Spleen (tissue), 11 donors: ENCODE data around the gene PLXNA2. TPM values are rescaled to one million over a fixed set of nuclear protein-coding genes. Genes with fewer than 3 reads are reported as not detected.

Experiments
- DNase-seq: peaks from one replicate; pipeline ENCODE4 v3.0.0-alpha.2; 2020
- H3K27ac ChIP-seq, 8 donors: fragments of 200-600 bp; sonication (generic) in 7 of 8; 1 replicate in 4 of 8; 2 replicates in 4 of 8; pipeline versions ENCODE4 v1.5.0 to v1.8.0; 2016 to 2021; ENCODE audit warnings: inconsistent platforms in 4 of 8, mild to moderate bottlenecking in 4 of 8, moderate library complexity in 1 of 8
- H3K27me3 ChIP-seq, 7 donors: fragments of 200-600 bp; sonication (generic) in 6 of 7; replicated peaks in 1 of 7; 1 replicate in 4 of 7; 2 replicates in 3 of 7; pipeline versions ENCODE4 v1.5.0 to v1.8.0; 2016 to 2021; ENCODE audit warnings: inconsistent platforms in 3 of 7, mild to moderate bottlenecking in 1 of 7
- H3K36me3 ChIP-seq, 6 donors: fragments of 200-600 bp; sonication (generic) in 5 of 6; 1 replicate in 4 of 6; 2 replicates in 2 of 6; pipeline versions ENCODE4 v1.5.0 to v1.8.0; 2016 to 2021; ENCODE audit warnings: inconsistent platforms in 2 of 6
- H3K4me1 ChIP-seq, 6 donors: fragments of 200-600 bp; sonication (generic) in 5 of 6; 1 replicate in 3 of 6; 2 replicates in 3 of 6; pipeline versions ENCODE4 v1.5.0 to v1.8.0; 2016 to 2021; ENCODE audit warnings: inconsistent platforms in 3 of 6
- H3K4me3 ChIP-seq, 8 donors: fragments of 200-600 bp; sonication (generic) in 7 of 8; 1 replicate in 4 of 8; 2 replicates in 4 of 8; pipeline versions ENCODE4 v1.5.0 to v1.8.0; 2016 to 2021; ENCODE audit warnings: inconsistent platforms in 4 of 8, mild to moderate bottlenecking in 4 of 8, moderate library complexity in 2 of 8
- H3K9me3 ChIP-seq, 8 donors: fragments of 200-600 bp; sonication (generic) in 7 of 8; 1 replicate in 4 of 8; 2 replicates in 4 of 8; pipeline versions ENCODE4 v1.5.0 to v1.8.0; 2016 to 2021; ENCODE audit warnings: inconsistent platforms in 4 of 8
- POLR2A ChIP-seq, 3 donors: fragments of 450-650 bp; IDR thresholded peaks; one replicate each; pipeline ENCODE4 v1.5.1; 2017; ENCODE audit warnings: antibody characterized with exemption in 3 of 3, mild to moderate bottlenecking in 1 of 3
- POLR2AphosphoS5 ChIP-seq, 3 donors: sonication (generic); formaldehyde crosslinking; IDR thresholded peaks; one replicate each; pipeline ENCODE4 v1.5.1; 2017; ENCODE audit warnings: antibody characterized with exemption in 3 of 3
- WGBS, 5 donors: extraction: QIAGEN DNeasy Blood & Tissue Kit in 3 of 5; methylation state at CpG; one replicate each; pipeline versions ENCODE4 v1.1.5 to v1.1.7; 2013 to 2018; 5-methylcytosine and 5-hydroxymethylcytosine counted together
- intact Hi-C: fragments of 100-400 bp; cut with DNase I; formaldehyde crosslinking; loops from one replicate; pipeline ENCODE4 v1.15.0; 2023; ENCODE audit warnings: low total_unique reads
- polyA plus RNA-seq, 3 donors: library from polyadenylated mRNA; stranded (reverse); fragments of 200-250 nt; gene quantifications; one replicate each; pipeline ENCODE4 v1.2.1, GENCODE V29; 2013
- total RNA-seq, 7 donors: library from RNA; depleted of rRNA in 3 of 7; stranded (reverse); fragments of >200 nt in 3 of 7; fragmentation: NEBNext Ultra II Directional in 4 of 7; extraction: Animal tissue kit (Norgen Biotek cat#: 25700) in 4 of 7; gene quantifications; one replicate each; pipeline versions ENCODE4 v1.1.0 to v1.2.1, GENCODE V29; 2016 to 2021
- TF ChIP-seq, protein P1 (sequence below), 11 experiments: fragments of 200-600 bp in 7 of 11; fragments of 450-650 bp in 4 of 11; sonication (generic) in 4 of 11; IDR thresholded peaks in 8 of 11; conservative IDR thresholded peaks in 3 of 11; 1 replicate in 7 of 11; 2 replicates in 4 of 11; pipeline versions ENCODE4 v1.4.0 to v1.8.0; 2016 to 2021; ENCODE audit warnings: antibody characterized with exemption in 11 of 11, inconsistent platforms in 4 of 11, mild to moderate bottlenecking in 1 of 11
- donor health status: healthy with polysubstance abuse.
- donor health status: DM: no; HTN: no; CAD: no; lungs with moderate emphysema.
- donor health status: DM: no; HTN: no; CAD: no.
- donor health status: Bipolar disorder and iron deficiency.
- donor health status: healthy.
- donor health status: DM: no; HTN: no; CAD: no.
- donor health status: DM: yes; HTN: yes; CAD: no.

Gene PLXNA2
- total and polyA plus RNA-seq, 10 donors: 0.93 to 16.9 (median 7.0) TPM

DNA sequence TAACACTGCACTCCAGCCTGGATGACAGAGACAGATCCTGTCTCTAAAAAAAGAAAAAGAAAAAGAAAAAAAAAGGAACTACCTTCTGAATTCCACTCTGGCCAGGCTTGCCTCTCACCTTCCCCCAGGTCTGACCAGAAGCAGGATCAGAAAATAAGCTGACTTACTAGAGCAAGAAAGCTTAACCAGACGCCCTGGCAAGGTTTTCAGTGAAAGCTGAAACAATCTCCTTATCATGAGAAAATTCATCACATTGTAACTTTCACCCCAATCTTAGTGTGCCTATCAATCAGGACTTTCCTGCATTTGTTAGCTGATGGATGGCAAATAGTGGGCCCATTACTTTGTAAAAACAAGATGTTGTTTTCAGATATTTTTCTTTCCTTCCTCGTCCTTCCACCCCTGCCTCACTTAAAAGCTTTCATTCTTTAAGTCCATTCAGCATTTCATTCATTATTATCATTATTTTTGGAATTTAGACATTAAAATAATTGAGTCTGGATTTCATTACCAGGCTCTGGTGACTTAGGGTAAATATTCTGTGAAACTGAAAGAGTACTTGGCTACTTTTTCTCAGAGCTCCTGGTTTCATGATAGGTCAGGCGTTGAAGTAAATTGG is 236.8 kb downstream of the PLXNA2 start:
- no peak overlapping the region for H3K27ac ChIP-seq

GRCh38 chr1:208006258-208006920 is 237.8 kb downstream of the PLXNA2 start:
- Histone ChIP-seq H3K4me3 (no peak overlapping the region), H3K27ac (no peak overlapping the region), H3K27me3 (no peaks in the 10 kb centered on the region), H3K4me1 (no peaks in the 10 kb centered on the region), H3K9me3 (no peaks in the 10 kb centered on the region), H3K36me3 (no peaks in the 10 kb centered on the region)
- intact Hi-C loops: no loop called here
- TF ChIP-seq, protein P1, sequence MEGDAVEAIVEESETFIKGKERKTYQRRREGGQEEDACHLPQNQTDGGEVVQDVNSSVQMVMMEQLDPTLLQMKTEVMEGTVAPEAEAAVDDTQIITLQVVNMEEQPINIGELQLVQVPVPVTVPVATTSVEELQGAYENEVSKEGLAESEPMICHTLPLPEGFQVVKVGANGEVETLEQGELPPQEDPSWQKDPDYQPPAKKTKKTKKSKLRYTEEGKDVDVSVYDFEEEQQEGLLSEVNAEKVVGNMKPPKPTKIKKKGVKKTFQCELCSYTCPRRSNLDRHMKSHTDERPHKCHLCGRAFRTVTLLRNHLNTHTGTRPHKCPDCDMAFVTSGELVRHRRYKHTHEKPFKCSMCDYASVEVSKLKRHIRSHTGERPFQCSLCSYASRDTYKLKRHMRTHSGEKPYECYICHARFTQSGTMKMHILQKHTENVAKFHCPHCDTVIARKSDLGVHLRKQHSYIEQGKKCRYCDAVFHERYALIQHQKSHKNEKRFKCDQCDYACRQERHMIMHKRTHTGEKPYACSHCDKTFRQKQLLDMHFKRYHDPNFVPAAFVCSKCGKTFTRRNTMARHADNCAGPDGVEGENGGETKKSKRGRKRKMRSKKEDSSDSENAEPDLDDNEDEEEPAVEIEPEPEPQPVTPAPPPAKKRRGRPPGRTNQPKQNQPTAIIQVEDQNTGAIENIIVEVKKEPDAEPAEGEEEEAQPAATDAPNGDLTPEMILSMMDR (IDR thresholded peaks at IDR 0.05 in 8 of 11, conservative IDR thresholded peaks at IDR 0.05 in 3 of 11): no peak
- TF ChIP-seq POLR2A (IDR thresholded peaks at IDR 0.05): no peak
- TF ChIP-seq POLR2AphosphoS5 (IDR thresholded peaks at IDR 0.05): no peak
- 78 to 95% (median 93%) methylated on average over 2 of the region's 2 CpGs for WGBS, 5 donors
- DNase-seq: no peak

More for the DNA sequence above, 236.8 kb downstream of the PLXNA2 start:
- Histone ChIP-seq H3K4me1 (no peaks in the 10 kb centered on the region), H3K9me3 (no peaks in the 10 kb centered on the region), H3K4me3 (no peak overlapping the region), H3K36me3 (no peaks in the 10 kb centered on the region), H3K27me3 (no peaks in the 10 kb centered on the region)
- TF ChIP-seq, protein P1 (IDR thresholded peaks at IDR 0.05 in 8 of 11, conservative IDR thresholded peaks at IDR 0.05 in 3 of 11): no peak
- no peak for TF ChIP-seq POLR2A (IDR thresholded peaks at IDR 0.05)
- no peak for TF ChIP-seq POLR2AphosphoS5 (IDR thresholded peaks at IDR 0.05)
- 72 to 84% (median 82%) methylated on average over 3 of the region's 3 CpGs for WGBS, 5 donors
- no peak for DNase-seq
- intact Hi-C loops: no loop called here

GRCh38 chr1:208004851-208005250 is 239.3 kb downstream of the PLXNA2 start:
- Histone ChIP-seq H3K4me3 (no peak overlapping the region), H3K4me1 (no peaks in the 10 kb centered on the region), H3K9me3 (peaks cover 0 to 4% (median 0%) of the 10 kb centered on the region in 8 donors), H3K27ac (no peak overlapping the region), H3K27me3 (no peaks in the 10 kb centered on the region), H3K36me3 (no peaks in the 10 kb centered on the region)
- no peak for DNase-seq
- TF ChIP-seq POLR2A (IDR thresholded peaks at IDR 0.05) (no peak), POLR2AphosphoS5 (IDR thresholded peaks at IDR 0.05) (no peak)
- TF ChIP-seq, protein P1 (IDR thresholded peaks at IDR 0.05 in 8 of 11, conservative IDR thresholded peaks at IDR 0.05 in 3 of 11): no peak
- intact Hi-C loops: no loop called here
- WGBS, 5 donors: 64 to 74% (median 68%) methylated on average over 3 of the region's 3 CpGs

DNA sequence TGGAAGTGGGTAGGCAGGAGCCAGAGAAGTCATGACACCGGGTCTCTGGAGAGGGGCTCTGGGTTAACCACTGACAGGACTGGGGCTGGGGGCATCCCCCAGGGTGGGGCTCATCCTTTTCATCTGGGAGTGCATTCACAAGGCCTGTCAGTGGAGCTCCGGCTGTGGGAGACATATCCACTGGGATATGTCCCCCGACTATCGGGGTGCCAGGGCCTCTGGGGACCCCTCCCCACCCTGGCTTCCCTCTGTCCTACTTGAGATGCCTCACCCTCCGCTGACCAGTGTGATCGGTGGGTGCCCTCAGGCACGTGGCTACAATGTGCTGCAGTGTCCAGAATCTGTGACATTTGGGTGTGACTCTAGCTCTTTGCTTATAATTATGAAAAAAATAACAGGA is 240.9 kb downstream of the PLXNA2 start:
- H3K4me3 ChIP-seq: no peak overlapping the region
- intact Hi-C loops: no loop called here
- WGBS, 5 donors: 84 to 96% (median 91%) methylated on average over 6 to 7 of the region's 7 CpGs
- no peaks in the 10 kb centered on the region for H3K27me3 ChIP-seq
- TF ChIP-seq POLR2A (IDR thresholded peaks at IDR 0.05) (no peak), POLR2AphosphoS5 (IDR thresholded peaks at IDR 0.05) (no peak)
- TF ChIP-seq, protein P1 (IDR thresholded peaks at IDR 0.05 in 8 of 11, conservative IDR thresholded peaks at IDR 0.05 in 3 of 11): no peak
- peaks cover 0 to 4% (median 0%) of the 10 kb centered on the region in 8 donors for H3K9me3 ChIP-seq
- DNase-seq: no peak
- no peaks in the 10 kb centered on the region for H3K4me1 ChIP-seq
- no peak overlapping the region for H3K27ac ChIP-seq
- H3K36me3 ChIP-seq: no peaks in the 10 kb centered on the region
